Upper lobe of left lung (tissue), 6 donors: ENCODE data around the gene GTPBP3. TPM values are rescaled to one million over a fixed set of nuclear protein-coding genes. Genes with fewer than 3 reads are reported as not detected.

Experiments
- ATAC-seq, 2 donors: fragments of 200-7000 bp; cut with Tn5 transposase; one replicate each; pipeline ENCODE4 v1.9.1; 2022; ENCODE audit warnings: mild to moderate bottlenecking in 2 of 2, moderate library complexity in 2 of 2; ENCODE audit not compliant: low FRiP score in 2 of 2
- DNase-seq, 2 donors: peaks; one replicate each; pipeline ENCODE4 v3.0.0-alpha.2; 2019 to 2020
- H3K27ac ChIP-seq, 4 donors: fragments of 200-600 bp; sonication (generic); one replicate each; pipeline ENCODE4 v1.5.1; 2016 to 2019
- H3K27me3 ChIP-seq, 4 donors: fragments of 200-600 bp; sonication (generic); one replicate each; pipeline ENCODE4 v1.5.1; 2017 to 2019
- H3K36me3 ChIP-seq, 4 donors: fragments of 200-600 bp; sonication (generic); one replicate each; pipeline ENCODE4 v1.5.1; 2016 to 2019
- H3K4me1 ChIP-seq, 4 donors: fragments of 200-600 bp; sonication (generic); one replicate each; pipeline ENCODE4 v1.5.1; 2018 to 2019
- H3K4me3 ChIP-seq, 4 donors: fragments of 200-600 bp; sonication (generic); one replicate each; pipeline ENCODE4 v1.5.1; 2017 to 2019; ENCODE audit warnings: mild to moderate bottlenecking in 2 of 4, moderate library complexity in 1 of 4
- H3K9me3 ChIP-seq, 4 donors: fragments of 200-600 bp; sonication (generic); one replicate each; pipeline ENCODE4 v1.5.1; 2018 to 2019
- CTCF ChIP-seq, 6 experiments: fragments of 450-650 bp in 4 of 6; fragments of 200-600 bp in 2 of 6; sonication (generic) in 2 of 6; IDR thresholded peaks; one replicate each; pipeline ENCODE4 v1.5.1; 2016 to 2019; ENCODE audit warnings: antibody characterized with exemption in 6 of 6
- EP300 ChIP-seq, 4 donors: sonication (generic); formaldehyde crosslinking; IDR thresholded peaks; one replicate each; pipeline ENCODE4 v1.5.1; 2017; ENCODE audit warnings: antibody characterized with exemption in 4 of 4, control low read depth in 2 of 4
- POLR2A ChIP-seq, 4 donors: fragments of 450-650 bp; IDR thresholded peaks; one replicate each; pipeline ENCODE4 v1.5.1; 2016 to 2017; ENCODE audit warnings: antibody characterized with exemption in 4 of 4, mild to moderate bottlenecking in 2 of 4
- POLR2AphosphoS5 ChIP-seq, 2 donors: sonication (generic); formaldehyde crosslinking; IDR thresholded peaks; one replicate each; pipeline ENCODE4 v1.5.1; 2017; ENCODE audit warnings: antibody characterized with exemption in 2 of 2
- WGBS, 2 donors: methylation state at CpG; one replicate each; pipeline ENCODE4 v1.1.5; 2017 to 2018; 5-methylcytosine and 5-hydroxymethylcytosine counted together
- total RNA-seq, 6 donors: library from RNA; depleted of rRNA in 4 of 6; stranded (reverse); fragments of >200 nt in 4 of 6; gene quantifications; one replicate each; pipeline versions ENCODE4 v1.1.0 to v1.2.1, GENCODE V29; 2016 to 2021
- donor health status: DM: no; HTN: no; CAD: no; lungs with moderate emphysema.
- donor health status: DM: no; HTN: yes; CAD: no; lungs with severe emphysema.

The GTPBP3 gene
- total RNA-seq, 6 donors from 2014 or later, result 14.9 to 95.3 (median 26.4) TPM

GRCh38 chr19:17341845-17342244, 4.5 kb downstream of the GTPBP3 start:
- Histone ChIP-seq H3K4me1 (peaks cover 11 to 22% (median 21%) of the 10 kb centered on the region in 4 donors), H3K4me3 (no peak overlapping the region), H3K36me3 (peaks cover 0 to 10% (median 4%) of the 10 kb centered on the region in 4 donors), H3K9me3 (no peaks in the 10 kb centered on the region), H3K27me3 (no peaks in the 10 kb centered on the region), H3K27ac (no peak overlapping the region)
- WGBS, 2 donors, result 83 to 85% methylated on average over 7 of the region's 7 CpGs
- no peak for DNase-seq
- ATAC-seq, result no peak
- TF ChIP-seq CTCF (IDR thresholded peaks at IDR 0.05) (no peak), POLR2AphosphoS5 (IDR thresholded peaks at IDR 0.05) (no peak), POLR2A (IDR thresholded peaks at IDR 0.05) (no peak), EP300 (IDR thresholded peaks at IDR 0.05) (no peak)

DNA sequence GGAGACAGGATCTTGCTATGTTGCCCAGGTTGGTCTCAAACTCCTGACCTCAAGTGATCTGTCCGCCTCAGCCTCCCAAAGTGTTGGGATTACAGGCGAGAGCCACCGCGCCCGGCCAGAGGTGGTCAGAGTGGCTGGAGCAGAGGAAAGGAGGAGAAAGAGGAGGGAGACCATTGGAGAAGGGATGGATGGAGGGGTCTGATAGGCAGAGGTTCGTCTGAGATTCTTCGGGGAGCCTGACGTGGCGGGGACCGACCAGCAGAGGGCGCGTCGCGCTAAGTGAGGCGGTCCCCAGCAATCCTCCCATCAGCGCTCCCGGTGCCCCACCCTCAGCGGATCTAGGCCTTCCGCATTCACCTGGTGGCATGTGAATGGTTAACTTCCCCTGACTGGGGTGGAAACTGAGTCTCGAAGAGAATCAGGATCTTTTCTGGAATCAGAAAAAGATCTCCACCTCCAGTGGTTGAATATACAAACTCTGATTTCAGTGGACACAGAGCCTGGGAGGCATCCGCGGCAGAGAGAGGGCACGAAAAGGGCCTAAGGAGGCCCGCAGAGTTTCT, 8.8 kb downstream of the GTPBP3 start:
- H3K9me3 ChIP-seq, result no peaks in the 10 kb centered on the region
- peaks cover 0 to 7% (median 3%) of the 10 kb centered on the region in 4 donors for H3K36me3 ChIP-seq
- no peaks in the 10 kb centered on the region for H3K27me3 ChIP-seq
- peak; percentile 90 to 91 for ATAC-seq
- WGBS, 2 donors, result 18 to 20% methylated on average over 22 to 24 of the region's 24 CpGs
- H3K27ac ChIP-seq, result peak overlapping the region in 1 of 4 donors; percentile 54
- DNase-seq, result peak; percentile 77 to 96
- peaks cover 19 to 33% (median 25%) of the 10 kb centered on the region in 4 donors for H3K4me1 ChIP-seq
- H3K4me3 ChIP-seq, result no peak overlapping the region
- TF ChIP-seq CTCF (IDR thresholded peaks at IDR 0.05) (peak; percentile 93 to 96 (median 95)), POLR2A (IDR thresholded peaks at IDR 0.05) (no peak), EP300 (IDR thresholded peaks at IDR 0.05) (no peak)

DNA sequence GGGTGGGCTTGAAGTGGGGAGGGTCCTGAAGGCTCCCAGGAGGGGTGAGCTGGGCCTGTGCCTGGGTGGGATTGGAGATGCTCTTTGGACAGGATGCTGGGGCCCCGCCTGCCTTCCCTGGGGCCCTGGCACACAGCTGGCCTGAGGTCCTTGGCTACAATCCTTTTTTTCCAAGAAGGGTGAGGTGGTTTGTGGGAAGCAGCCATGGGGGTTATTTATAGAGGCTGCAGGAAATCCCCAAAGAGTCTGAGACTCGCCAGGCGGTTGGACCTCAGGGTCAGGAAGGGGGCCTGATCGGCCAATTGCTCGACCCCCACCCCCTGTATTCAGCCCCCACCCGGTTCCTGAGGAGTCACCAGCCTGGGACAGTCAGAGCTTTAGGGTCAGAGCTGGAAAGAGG, 10.0 kb downstream of the GTPBP3 start:
- TF ChIP-seq CTCF (IDR thresholded peaks at IDR 0.05), result no peak
- TF ChIP-seq POLR2A (IDR thresholded peaks at IDR 0.05), result no peak
- TF ChIP-seq EP300 (IDR thresholded peaks at IDR 0.05), result peak in 1 of 4 donors; percentile 28
- TF ChIP-seq POLR2AphosphoS5 (IDR thresholded peaks at IDR 0.05), result peak; percentile 15 to 52

GRCh38 chr19:17347877-17348276, 10.5 kb downstream of the GTPBP3 start:
- H3K27me3 ChIP-seq, result no peaks in the 10 kb centered on the region
- H3K27ac ChIP-seq, result peak overlapping the region in 3 of 4 donors; percentile 46 to 61 (median 54)
- H3K4me3 ChIP-seq, result no peak overlapping the region
- no peak for ATAC-seq
- 70 to 73% methylated on average over 2 of the region's 2 CpGs for whole genome bisulfite sequencing, 2 donors
- TF ChIP-seq POLR2A (IDR thresholded peaks at IDR 0.05) (no peak), CTCF (IDR thresholded peaks at IDR 0.05) (no peak), POLR2AphosphoS5 (IDR thresholded peaks at IDR 0.05) (no peak), EP300 (IDR thresholded peaks at IDR 0.05) (no peak)
- no peak for DNase-seq
- no peaks in the 10 kb centered on the region for H3K9me3 ChIP-seq
- H3K4me1 ChIP-seq, result peaks cover 21 to 47% (median 33%) of the 10 kb centered on the region in 4 donors
- no peaks in the 10 kb centered on the region for H3K36me3 ChIP-seq

More for the DNA sequence above, 10.0 kb downstream of the GTPBP3 start:
- Histone ChIP-seq H3K36me3 (no peaks in the 10 kb centered on the region), H3K27ac (peak overlapping the region; percentile 12 to 55 (median 50)), H3K9me3 (no peaks in the 10 kb centered on the region), H3K27me3 (no peaks in the 10 kb centered on the region), H3K4me3 (no peak overlapping the region), H3K4me1 (peaks cover 21 to 43% (median 29%) of the 10 kb centered on the region in 4 donors)
- 0 to 15% methylated on average over 1 to 6 of the region's 6 CpGs for WGBS, 2 donors
- DNase-seq, result no peak
- peak in 1 of 2 donors; percentile 3 for ATAC-seq

GRCh38 chr19:17348700-17349099, 11.3 kb downstream of the GTPBP3 start:
- Histone ChIP-seq H3K36me3 (no peaks in the 10 kb centered on the region), H3K27ac (peak overlapping the region in 2 of 4 donors; percentile 54 to 61), H3K27me3 (no peaks in the 10 kb centered on the region), H3K9me3 (no peaks in the 10 kb centered on the region), H3K4me3 (no peak overlapping the region), H3K4me1 (peaks cover 21 to 51% (median 35%) of the 10 kb centered on the region in 4 donors)
- DNase-seq (no peak), ATAC-seq (peak; percentile 23 to 75)
- WGBS, 2 donors, result 0 to 10% methylated on average over 12 of the region's 12 CpGs
- peak; percentile 58 to 82 for TF ChIP-seq POLR2AphosphoS5 (IDR thresholded peaks at IDR 0.05)
- no peak for TF ChIP-seq CTCF (IDR thresholded peaks at IDR 0.05)
- TF ChIP-seq EP300 (IDR thresholded peaks at IDR 0.05), result peak in 2 of 4 donors; percentile 40 to 51
- no peak for TF ChIP-seq POLR2A (IDR thresholded peaks at IDR 0.05)
